NAMALWA (cell line): ENCODE data around the gene TM7SF3.
A peak's percentile ranks its signal among the peaks of the same experiment; 100 is the strongest.
"Not testable (repeated sequence)": the region's sequence is repeated elsewhere in the genome, so short reads cannot be mapped to it uniquely, and the experiment has no call there.

Experiments used
- DNase-seq: peaks from one replicate; pipeline ENCODE4 v3.0.0-alpha.2; 2015; ENCODE audit warnings: low spot score

TM7SF3 gene

GRCh38 chr12:26979733-26980132 lies 34.5 kb downstream of the TM7SF3 start:
- no peak for DNase-seq

DNA sequence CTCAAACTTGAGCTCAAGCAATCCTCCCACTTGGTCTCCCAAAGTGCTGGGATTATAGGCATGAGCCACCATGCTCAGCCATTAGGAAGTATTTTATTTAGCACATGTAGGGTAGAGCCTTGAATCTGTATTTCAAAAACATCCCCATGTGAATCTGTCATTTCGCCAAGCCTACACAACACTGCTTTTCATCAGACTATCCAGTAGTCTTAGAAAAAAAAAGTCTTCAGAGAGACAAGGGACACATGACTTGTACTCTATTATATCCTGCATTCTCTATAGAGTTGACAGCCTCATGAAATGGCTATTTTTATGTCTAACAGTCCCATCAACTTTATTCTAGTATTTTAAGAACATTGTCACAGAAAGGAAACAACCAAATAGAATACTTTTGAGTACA lies 35.4 kb downstream of the TM7SF3 start:
- no peak for DNase-seq

GRCh38 chr12:26976687-26977086 lies 37.5 kb downstream of the TM7SF3 start:
- no peak for DNase-seq

DNA sequence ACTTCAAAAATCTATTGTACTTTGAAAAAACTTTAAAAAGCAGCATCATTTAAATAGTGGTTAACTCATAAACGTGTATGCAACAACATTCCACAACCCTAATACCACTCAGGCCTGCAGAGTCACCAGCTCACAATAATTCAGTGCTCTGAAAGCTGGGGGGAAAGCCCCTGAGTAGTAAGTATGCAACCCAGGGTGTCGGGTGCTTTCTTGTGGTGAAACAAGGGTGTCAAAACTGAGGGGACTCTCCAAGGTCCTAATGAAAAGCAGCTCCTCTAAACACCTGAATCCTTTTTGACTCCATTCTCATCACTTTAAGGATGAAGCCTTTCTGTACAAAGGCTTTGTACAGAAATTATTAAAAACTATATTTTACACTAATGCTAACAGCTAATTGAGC lies 42.2 kb downstream of the TM7SF3 start:
- peak; percentile 31 for DNase-seq

GRCh38 chr12:26970136-26970535 lies 44.0 kb downstream of the TM7SF3 start:
- DNase-seq, result no peak

GRCh38 chr12:26966842-26967241 lies 47.3 kb downstream of the TM7SF3 start:
- DNase-seq, result no peak

- DNase-seq, result no peak
Observed at GRCh38 chr12:26963413-26963812, 50.8 kb downstream of the TM7SF3 start.

- DNase-seq, result no peak
Observed at GRCh38 chr12:26961803-26962202, 52.4 kb downstream of the TM7SF3 start.

GRCh38 chr12:26961391-26961790 lies 52.8 kb downstream of the TM7SF3 start:
- not testable (repeated sequence) for DNase-seq

- DNase-seq, result no peak
Observed at GRCh38 chr12:26954027-26954426, 60.2 kb downstream of the TM7SF3 start.

GRCh38 chr12:26953447-26953846 lies 60.7 kb downstream of the TM7SF3 start:
- DNase-seq, result no peak

DNA sequence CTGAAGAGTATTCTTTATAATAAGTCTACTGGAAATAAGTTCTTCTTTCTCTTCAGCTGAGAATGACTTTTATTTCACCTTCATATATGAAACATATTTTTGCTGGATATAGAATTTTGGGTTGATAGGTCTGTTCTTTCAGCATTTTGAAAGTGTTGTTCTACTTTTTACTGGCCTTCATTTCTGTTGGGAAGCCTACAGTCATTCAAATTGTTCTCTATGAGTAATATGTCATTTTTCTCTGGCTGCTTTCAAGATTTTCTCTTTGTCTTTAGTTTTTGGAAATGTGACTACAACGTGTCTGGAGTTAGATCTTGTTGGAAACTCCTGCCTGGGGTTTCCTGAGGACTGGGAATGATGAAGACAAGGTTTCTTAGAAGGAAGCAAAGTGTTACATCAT lies 65.9 kb downstream of the TM7SF3 start:
- no peak for DNase-seq

DNA sequence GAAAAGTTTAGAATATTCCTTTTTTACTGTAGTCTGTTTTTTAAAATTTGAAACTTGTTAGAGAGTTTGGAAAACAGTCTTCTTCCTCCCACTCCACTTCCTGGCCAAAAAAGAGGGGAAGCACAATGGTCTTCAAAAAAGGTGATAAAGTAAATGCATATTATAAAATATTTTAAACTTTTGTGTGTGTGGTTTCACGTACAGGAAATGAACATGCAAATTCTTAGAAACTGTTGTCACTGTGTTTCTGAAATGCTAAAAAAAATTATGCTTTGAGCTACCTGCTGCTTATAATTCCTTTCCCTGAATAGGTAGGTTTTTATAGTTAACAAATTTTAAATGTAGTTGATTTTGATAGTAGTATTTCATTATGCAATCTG lies 73.0 kb downstream of the TM7SF3 start:
- peak; percentile 58 for DNase-seq

DNA sequence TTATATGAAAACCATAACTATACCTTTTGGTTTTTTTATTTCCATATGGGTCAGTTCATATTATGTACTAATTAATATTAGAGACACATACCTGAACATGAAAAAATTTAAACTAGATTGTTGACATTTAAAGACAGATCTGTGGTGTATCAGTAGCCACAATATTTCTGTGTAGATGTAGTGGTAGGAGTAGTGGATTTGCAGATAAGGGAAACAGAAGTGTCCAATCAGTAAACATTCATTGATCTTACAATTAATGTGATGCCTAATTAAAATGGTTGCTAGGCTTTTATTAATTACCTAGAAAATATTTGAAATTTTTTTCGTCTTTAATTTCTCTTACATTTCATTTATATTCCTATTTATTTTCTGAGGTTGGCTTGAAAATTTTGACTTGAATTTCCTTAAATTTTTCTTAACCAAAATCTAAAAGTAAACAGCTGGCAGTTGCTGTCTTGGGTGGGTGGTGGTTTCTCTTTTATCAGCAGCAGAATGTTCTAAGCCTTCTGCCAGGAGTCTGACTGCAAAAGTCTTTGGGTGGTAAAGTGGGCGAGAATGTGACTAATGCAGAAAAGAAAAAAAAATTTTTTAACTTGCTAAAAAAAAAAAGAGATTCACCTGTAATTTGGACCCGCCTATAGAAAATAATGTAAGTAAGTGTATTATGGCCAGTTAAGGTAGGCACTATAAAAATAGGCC lies 73.5 kb downstream of the TM7SF3 start:
- peak; percentile 49 for DNase-seq

- peak; percentile 55 for DNase-seq
Observed at GRCh38 chr12:26939953-26940352, 74.2 kb downstream of the TM7SF3 start.

GRCh38 chr12:26939192-26939832 lies 74.9 kb downstream of the TM7SF3 start:
- peak; percentile 68 for DNase-seq

GRCh38 chr12:26938701-26939062 lies 75.5 kb downstream of the TM7SF3 start:
- DNase-seq, result peak; percentile 57

GRCh38 chr12:26937863-26938700 lies 76.1 kb downstream of the TM7SF3 start, which contains the start of the genes FGFR1OP2 and INTS13:
Gene FGFR1OP2 (plus strand): TSS chr12:26938470. CDS start chr12:26954159, 15,689 bp downstream.
Gene INTS13 (minus strand): TSS chr12:26937981. CDS start chr12:26936803, 1,178 bp downstream.
- DNase-seq, result peak; percentile 100

GRCh38 chr12:26937443-26937862 lies 76.7 kb downstream of the TM7SF3 start:
- no peak for DNase-seq

GRCh38 chr12:26936559-26937442 lies 77.4 kb downstream of the TM7SF3 start:
- peak; percentile 44 for DNase-seq

GRCh38 chr12:26935636-26936378 lies 78.4 kb downstream of the TM7SF3 start:
- DNase-seq, result peak; percentile 21
